HG03439 (cell line): ENCODE data around the gene FTCD.
"Not testable (repeated sequence)": the region's sequence is repeated elsewhere in the genome, so short reads cannot be mapped to it uniquely, and the experiment has no call there.

ENCODE experiments used
- ATAC-seq: cut with Tn5 transposase; IDR thresholded peaks from one replicate; pipeline ENCODE4 v1.9.1; 2021; ENCODE audit warnings: mild to moderate bottlenecking, moderate library complexity; ENCODE audit not compliant: unreplicated experiment

The FTCD gene

DNA sequence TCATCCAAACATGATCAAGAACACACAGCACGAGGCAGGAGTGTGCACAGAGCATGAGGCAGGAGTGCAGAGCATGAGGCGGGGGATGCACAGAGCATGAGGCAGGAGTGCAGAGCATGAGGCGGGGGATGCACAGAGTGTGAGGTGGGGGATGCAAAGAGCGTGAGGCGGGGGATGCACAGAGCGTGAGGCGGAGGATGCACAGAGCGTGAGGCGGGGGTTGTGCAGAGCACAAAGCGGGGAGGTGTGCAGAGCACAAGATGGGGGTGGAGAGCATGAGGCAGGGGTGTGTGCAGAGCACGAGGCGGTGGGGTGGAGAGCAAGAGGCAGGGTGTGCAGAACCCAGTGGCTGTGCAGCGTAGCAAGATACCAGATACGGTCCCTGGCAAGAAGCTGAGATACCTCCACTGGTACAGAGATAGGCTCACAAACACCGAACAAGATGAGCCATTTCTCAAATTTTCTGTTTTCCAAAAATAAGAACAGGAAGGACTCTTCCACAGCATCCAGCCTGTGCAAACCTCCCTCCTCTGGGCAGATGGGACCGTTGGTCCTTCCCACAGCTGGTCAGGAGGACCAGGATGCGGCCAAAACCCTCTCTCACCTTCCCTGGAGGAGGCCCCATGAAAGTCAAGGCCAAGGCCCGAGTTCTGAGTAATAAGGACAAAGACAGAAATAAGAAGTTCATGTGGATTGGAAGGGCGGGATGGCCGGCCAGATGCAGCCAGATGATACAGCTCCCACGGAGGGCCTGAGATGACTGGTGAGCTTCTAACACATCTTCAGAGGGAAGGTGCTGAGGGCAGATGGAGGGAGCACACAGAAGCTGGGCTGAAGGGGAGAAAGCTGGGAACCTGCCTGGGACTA lies 16.9 kb upstream of the FTCD start:
- ATAC-seq: no peak

GRCh38 chr21:46171585-46171984 lies 16.2 kb upstream of the FTCD start:
- no peak for ATAC-seq

DNA sequence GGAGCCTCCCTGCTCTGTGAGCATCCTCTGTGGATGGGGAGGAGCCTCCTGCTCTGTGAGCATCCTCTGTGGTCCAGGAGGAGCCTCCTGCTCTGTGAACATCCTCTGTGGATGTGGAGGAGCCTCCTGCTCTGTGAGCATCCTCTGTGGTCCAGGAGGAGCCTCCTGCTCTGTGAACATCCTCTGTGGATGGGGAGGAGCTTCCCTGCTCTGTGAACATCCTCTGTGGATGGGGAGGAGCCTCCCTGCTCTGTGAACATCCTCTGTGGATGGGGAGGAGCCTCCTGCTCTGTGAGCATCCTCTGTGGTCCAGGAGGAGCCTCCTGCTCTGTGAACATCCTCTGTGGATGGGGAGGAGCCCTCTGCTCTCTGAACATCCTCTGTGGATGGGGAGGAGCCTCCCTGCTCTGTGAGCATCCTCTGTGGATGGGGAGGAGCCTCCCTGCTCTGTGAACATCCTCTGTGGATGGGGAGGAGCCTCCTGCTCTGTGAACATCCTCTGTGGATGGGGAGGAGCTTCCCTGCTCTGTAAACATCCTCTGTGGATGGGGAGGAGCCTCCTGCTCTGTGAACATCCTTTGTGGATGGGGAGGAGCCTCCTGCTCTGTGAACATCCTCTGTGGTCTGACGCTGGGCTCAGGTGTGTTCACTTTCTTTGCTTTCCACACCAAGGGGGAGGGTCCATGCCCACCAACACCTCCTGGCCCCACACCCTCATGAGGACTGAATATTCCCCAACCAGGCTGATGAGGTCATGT lies 15.2 kb upstream of the FTCD start:
- ATAC-seq: not testable (repeated sequence)

- ATAC-seq: no peak
Measured at GRCh38 chr21:46168659-46169386, 13.4 kb upstream of the FTCD start.

DNA sequence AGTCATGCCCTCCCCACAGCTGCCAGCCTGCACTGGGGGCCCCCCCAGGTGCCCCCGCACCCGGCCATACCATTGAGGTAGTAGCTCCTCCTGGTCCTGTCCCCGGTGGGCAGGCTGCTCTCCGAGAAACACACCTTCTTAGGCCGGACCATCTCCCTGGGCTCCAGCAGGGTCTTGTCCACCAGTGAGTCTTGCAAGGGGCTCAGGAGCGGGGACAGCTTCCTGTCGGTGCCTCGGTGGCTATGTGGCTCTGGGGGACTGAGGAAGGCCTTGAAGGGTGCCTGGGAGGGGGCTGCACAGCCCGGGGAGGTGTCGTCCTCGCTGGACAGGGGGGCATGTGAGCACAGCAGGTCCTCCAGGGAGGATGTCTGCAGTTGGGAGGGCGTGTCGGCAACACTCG lies 12.9 kb upstream of the FTCD start:
- no peak for ATAC-seq

DNA sequence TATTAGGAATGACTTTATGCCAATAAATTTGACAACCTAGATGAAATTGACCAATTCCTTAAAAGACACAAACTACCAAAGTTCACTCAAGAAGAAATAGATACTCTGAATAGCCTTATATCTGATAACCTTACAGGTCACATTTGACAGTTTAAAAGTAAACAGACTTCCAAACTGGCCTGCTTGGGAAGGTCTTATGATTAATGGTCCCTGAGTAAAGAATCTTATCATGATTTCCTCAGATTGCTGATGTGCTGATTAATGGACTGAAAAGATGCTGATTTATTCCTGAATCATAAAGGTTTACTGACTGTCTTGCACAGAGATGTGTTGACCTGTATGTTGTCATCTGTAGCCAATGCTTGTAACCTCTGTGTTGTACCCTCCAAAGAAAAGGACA lies 9.7 kb upstream of the FTCD start:
- no peak for ATAC-seq

GRCh38 chr21:46163380-46163779 lies 8.0 kb upstream of the FTCD start:
- no peak for ATAC-seq

DNA sequence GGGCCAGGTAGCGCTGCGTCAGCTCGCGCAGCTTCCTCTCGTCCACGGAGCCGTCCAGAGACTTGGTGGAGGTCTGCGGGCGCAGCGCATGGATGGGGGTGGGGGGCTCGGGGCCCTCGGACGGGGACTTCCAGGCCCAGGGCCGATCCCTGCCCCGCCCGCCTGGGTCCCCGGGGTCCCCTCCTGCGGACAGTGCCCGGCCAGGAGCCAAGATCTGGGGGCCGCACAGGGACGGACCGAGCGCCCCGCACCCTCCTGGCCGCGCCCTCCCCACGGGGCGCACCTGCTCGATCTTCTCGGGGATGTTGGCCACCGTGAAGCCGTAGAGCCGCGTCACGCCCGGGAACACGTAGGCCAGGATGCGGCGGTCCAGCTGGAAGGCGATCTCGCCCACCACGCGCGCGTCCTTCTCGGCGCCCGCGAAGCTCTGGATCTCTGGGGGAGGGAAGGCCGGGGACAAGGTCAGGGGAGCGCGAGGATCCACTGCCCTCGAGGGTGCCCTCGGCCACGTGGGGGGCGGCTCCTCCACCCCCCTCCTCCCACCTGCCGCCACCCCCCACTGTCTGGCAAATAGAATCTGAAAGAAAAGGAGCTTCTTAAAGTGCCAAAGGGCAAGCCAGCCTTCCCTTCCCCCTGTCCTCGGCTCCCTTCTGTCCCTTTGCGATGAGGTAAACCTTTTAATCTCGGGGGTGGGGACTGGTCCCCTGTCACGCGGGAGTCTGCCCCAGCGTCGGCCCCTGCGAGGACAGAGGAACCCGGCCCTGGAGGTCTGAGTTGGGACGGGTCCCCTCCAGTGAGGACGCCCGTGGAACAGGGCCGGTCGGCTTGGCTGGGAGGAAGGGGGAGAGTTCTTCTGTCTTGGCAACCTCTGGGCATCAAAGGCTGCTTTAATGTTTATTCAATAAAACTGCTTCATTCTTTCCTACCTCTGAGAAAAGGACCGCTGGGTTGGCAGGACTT lies 6.5 kb upstream of the FTCD start:
- no peak for ATAC-seq

GRCh38 chr21:46160907-46161632 lies 5.7 kb upstream of the FTCD start:
- ATAC-seq: no peak

- no peak for ATAC-seq
Measured at GRCh38 chr21:46160657-46160906, 5.2 kb upstream of the FTCD start.

DNA sequence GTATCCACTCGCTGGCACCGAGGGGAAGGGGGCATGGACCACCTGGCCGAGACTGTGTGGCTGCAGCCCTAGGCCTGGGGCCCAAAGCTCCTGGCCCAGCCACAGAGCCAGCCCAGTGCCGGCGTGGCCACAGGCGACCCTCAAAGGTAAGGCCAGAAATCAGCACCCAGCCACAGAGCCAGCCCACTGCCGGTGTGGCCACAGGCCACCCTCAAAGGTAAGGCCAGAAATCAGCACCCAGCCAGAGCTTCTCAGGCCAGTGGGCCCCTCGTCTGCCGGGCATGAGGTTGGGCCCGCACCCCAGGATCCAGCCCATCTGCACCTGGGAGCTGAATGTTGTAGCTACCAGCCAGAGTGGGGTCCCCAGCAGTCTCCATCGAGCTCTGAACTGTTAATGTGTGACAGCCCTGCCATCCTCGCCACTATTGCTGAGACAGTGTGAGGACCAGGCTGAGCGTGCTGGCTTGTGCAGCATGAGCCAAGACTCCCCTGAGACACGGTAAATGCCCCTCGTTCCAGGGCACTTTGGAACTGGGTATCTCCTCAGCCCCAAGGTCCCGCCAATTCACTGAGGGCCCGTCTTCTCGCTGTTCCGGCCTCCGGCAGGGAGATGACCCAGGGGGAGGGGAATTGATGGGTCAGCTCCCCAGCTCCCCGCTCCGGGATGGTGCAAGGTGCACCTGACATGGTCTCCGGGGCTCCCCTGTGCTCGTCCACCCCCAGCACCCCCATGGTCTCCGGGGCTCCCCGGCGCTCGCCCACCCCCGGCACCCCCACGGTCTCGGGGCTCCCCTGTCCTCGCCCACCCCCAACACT lies 4.7 kb upstream of the FTCD start:
- ATAC-seq: no peak

DNA sequence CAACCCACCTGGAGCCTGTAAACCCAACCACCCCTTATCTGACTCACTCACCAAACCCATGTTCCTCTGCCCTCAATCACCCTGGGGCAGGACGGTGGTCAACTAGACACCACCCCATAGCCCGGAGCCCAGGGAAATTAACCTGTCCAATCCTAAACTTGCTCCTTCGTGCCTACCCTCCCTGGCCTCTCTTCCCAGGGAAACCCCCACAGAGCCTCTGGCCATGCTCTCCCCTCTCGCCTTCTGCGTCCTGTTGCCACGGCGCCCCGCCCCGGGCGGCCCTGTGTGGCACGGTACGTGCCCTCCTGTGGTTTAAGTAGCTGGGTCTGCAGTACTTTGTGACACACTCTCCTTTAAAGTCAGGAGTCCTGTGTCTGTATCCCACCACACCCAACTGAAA lies 4.0 kb upstream of the FTCD start:
- no peak for ATAC-seq

DNA sequence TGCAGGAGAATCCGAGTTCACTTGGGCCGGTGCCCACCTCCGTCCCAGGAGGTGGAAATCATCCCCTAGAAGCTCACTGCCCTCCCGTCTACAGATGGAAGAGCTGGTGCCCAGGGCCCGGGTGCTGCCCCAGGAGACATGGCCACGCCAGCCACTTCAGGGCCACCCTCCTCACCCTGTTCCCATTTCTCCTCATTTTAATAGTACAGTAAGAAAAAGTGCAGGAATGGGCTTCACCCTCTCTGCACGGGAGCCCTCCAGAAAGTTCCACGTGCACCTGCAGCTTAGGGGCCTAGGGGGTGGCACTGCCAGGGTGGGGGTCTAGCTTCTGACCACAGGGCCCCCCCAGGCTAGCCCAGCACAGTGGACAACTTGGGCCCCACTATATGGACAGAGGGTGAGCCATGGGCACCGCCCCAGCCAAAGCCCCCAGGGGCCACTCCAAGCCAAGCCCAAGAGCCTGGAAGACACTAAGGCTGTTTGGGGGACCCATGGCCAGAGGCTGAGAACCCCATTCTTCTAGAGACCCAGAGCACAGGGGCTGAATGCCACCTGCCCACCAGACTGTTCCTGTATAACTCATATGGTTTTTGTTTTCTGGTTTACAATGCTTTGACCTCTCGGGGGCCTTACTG lies 3.4 kb upstream of the FTCD start:
- no peak for ATAC-seq

DNA sequence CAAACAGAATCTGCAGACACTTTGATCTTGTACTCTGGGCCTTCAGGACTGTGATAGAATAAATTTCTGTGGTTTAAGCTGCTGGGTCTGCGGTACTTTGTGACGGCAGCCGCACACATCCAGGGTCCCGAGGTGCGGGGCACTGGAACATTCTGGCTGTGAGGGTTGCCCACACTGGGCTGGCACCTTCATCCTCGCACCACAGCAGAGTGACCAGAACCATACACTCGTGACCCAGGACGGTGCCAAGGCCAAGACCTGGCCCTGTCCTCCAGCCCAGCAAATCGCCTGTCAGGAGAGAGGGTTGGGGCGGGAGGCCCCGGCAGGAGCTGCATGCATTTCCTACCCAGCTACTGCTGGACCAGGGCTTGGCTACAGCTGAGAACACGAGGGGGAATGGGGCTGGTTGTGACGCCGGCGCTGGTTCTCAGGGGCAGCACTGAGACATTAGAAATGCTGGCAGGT lies 2.6 kb upstream of the FTCD start:
- no peak for ATAC-seq

GRCh38 chr21:46157396-46157986 lies 2.1 kb upstream of the FTCD start:
- no peak for ATAC-seq

DNA sequence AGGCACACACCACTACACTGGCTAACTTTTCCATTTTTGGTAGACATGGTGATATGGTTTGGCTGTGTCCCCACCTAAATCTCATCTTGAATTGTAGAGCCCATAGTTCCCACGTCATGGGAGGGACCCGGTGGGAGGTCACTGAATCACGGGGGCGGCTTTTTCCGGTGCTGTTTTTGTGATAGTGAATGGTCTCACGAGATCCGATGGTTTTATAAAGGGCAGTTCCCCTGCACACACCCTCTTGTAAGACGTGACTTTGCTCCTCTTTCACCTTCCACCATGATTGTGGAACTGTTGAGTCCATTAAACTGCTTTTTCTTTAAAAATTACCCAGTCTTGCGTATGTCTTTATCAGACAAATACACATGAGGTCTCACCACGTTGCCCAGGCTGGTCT lies 1.3 kb upstream of the FTCD start:
- ATAC-seq: no peak

DNA sequence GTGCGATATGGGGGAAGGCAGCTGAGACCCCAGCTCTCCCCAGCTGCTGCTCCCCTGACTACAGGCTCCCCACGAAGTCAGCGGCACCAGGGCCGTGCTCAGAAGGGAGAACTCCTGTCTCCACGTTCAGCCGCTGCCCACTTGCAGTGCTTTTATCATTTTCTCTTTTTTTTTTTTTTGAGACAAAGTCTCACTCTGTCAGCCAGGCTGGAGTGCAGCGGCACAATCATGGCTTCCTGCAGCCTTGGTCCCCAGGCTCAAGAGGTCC lies 933 bp upstream of the FTCD start:
- ATAC-seq: no peak

DNA sequence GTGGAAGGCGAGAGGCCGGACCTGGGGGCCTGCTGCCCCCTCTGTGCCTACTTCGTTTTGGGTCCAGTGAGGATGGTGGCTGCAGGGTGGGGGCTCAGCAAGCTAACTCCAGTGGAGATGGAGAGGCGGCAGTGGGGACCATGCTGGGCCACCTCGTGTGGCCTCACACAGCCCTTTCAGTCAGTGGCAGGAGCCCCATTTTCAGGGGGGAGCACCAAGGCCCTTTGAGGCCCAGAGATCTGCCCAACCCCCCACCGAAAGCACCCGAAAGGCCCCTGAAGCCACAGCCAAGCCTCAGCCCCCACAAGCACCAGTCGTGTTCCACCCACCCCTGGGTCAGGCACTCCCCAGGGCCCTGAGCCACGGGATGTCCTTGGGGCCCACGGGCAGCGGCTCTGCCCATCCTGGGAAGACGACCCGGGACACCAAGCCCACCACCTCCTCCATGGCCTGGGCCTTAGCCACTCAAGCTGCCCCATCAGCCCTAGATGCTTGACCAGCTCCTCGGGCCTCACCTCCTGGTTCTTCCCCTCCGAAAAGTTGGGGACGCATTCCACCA lies 345 bp downstream of the FTCD start:
- no peak for ATAC-seq
